ENCODE data around the gene GLRX.
A peak's percentile ranks its signal among the peaks of the same experiment; 100 is the strongest.

The GLRX gene

GRCh38 chr5:95826949-95827891, 4.7 kb upstream of the GLRX start:
- H3K4me1 ChIP-seq (ENCODE audit: control insufficient read depth, insufficient read depth, low read length) = peaks cover 3% of the 10 kb centered on the region
- no peaks in the 10 kb centered on the region for H3K36me3 ChIP-seq (ENCODE audit: control insufficient read depth, insufficient read depth, low read length)
- H3K4me3 ChIP-seq (ENCODE audit: low read length) = no peak overlapping the region
- WGBS (ENCODE audit: insufficient coverage, insufficient read length) = no CpG with 5 or more reads among the region's 10 CpGs
- no peak for DNase-seq (ENCODE audit: low read depth, low spot score)
- no peaks in the 10 kb centered on the region for H3K27me3 ChIP-seq (ENCODE audit: control insufficient read depth, insufficient read depth, low read length)
- H3K27ac ChIP-seq (ENCODE audit: low read length) = no peak overlapping the region
- H3K9me3 ChIP-seq (ENCODE audit: control insufficient read depth, insufficient read depth, low read length) = no peaks in the 10 kb centered on the region

GRCh38 chr5:95825495-95825894, 3.0 kb upstream of the GLRX start:
- Histone ChIP-seq H3K27me3 (ENCODE audit: control insufficient read depth, insufficient read depth, low read length) (no peaks in the 10 kb centered on the region), H3K4me3 (ENCODE audit: low read length) (no peak overlapping the region), H3K27ac (ENCODE audit: low read length) (no peak overlapping the region), H3K4me1 (ENCODE audit: control insufficient read depth, insufficient read depth, low read length) (peaks cover 3% of the 10 kb centered on the region), H3K36me3 (ENCODE audit: control insufficient read depth, insufficient read depth, low read length) (no peaks in the 10 kb centered on the region), H3K9me3 (ENCODE audit: control insufficient read depth, insufficient read depth, low read length) (no peaks in the 10 kb centered on the region)
- DNase-seq (ENCODE audit: low read depth, low spot score) = no peak
- no CpG with 5 or more reads among the region's 3 CpGs for WGBS (ENCODE audit: insufficient coverage, insufficient read length)

GRCh38 chr5:95824747-95825146, 2.2 kb upstream of the GLRX start:
- no peaks in the 10 kb centered on the region for H3K9me3 ChIP-seq (ENCODE audit: control insufficient read depth, insufficient read depth, low read length)
- peaks cover 3% of the 10 kb centered on the region for H3K4me1 ChIP-seq (ENCODE audit: control insufficient read depth, insufficient read depth, low read length)
- no peak for DNase-seq (ENCODE audit: low read depth, low spot score)
- no CpG with 5 or more reads among the region's 5 CpGs for WGBS (ENCODE audit: insufficient coverage, insufficient read length)
- no peaks in the 10 kb centered on the region for H3K27me3 ChIP-seq (ENCODE audit: control insufficient read depth, insufficient read depth, low read length)
- H3K4me3 ChIP-seq (ENCODE audit: low read length) = no peak overlapping the region
- no peak overlapping the region for H3K27ac ChIP-seq (ENCODE audit: low read length)
- H3K36me3 ChIP-seq (ENCODE audit: control insufficient read depth, insufficient read depth, low read length) = no peaks in the 10 kb centered on the region

- DNase-seq (ENCODE audit: low read depth, low spot score) = no peak
- no peak overlapping the region for H3K27ac ChIP-seq (ENCODE audit: low read length)
- no peak overlapping the region for H3K4me3 ChIP-seq (ENCODE audit: low read length)
- no peaks in the 10 kb centered on the region for H3K36me3 ChIP-seq (ENCODE audit: control insufficient read depth, insufficient read depth, low read length)
- H3K4me1 ChIP-seq (ENCODE audit: control insufficient read depth, insufficient read depth, low read length) = peaks cover 3% of the 10 kb centered on the region
- H3K27me3 ChIP-seq (ENCODE audit: control insufficient read depth, insufficient read depth, low read length) = no peaks in the 10 kb centered on the region
- no peaks in the 10 kb centered on the region for H3K9me3 ChIP-seq (ENCODE audit: control insufficient read depth, insufficient read depth, low read length)
- WGBS (ENCODE audit: insufficient coverage, insufficient read length) = no CpG with 5 or more reads among the region's 12 CpGs
These were observed 1.4 kb upstream of the GLRX start for GRCh38 chr5:95823738-95824609.

- H3K9me3 ChIP-seq (ENCODE audit: control insufficient read depth, insufficient read depth, low read length) = no peaks in the 10 kb centered on the region
- H3K36me3 ChIP-seq (ENCODE audit: control insufficient read depth, insufficient read depth, low read length) = no peaks in the 10 kb centered on the region
- WGBS (ENCODE audit: insufficient coverage, insufficient read length) = no CpG with 5 or more reads among the region's 7 CpGs
- DNase-seq (ENCODE audit: low read depth, low spot score) = no peak
- H3K27me3 ChIP-seq (ENCODE audit: control insufficient read depth, insufficient read depth, low read length) = no peaks in the 10 kb centered on the region
- H3K4me1 ChIP-seq (ENCODE audit: control insufficient read depth, insufficient read depth, low read length) = peaks cover 3% of the 10 kb centered on the region
- no peak overlapping the region for H3K27ac ChIP-seq (ENCODE audit: low read length)
- no peak overlapping the region for H3K4me3 ChIP-seq (ENCODE audit: low read length)
These were observed 752 bp upstream of the GLRX start for GRCh38 chr5:95823218-95823737.

- no peak overlapping the region for H3K27ac ChIP-seq (ENCODE audit: low read length)
- peak overlapping the region; percentile 63; the same call in 1 of the 2 replicates for H3K4me3 ChIP-seq (ENCODE audit: low read length)
- no peaks in the 10 kb centered on the region for H3K27me3 ChIP-seq (ENCODE audit: control insufficient read depth, insufficient read depth, low read length)
- H3K9me3 ChIP-seq (ENCODE audit: control insufficient read depth, insufficient read depth, low read length) = no peaks in the 10 kb centered on the region
- H3K4me1 ChIP-seq (ENCODE audit: control insufficient read depth, insufficient read depth, low read length) = peaks cover 3% of the 10 kb centered on the region
- no peak for DNase-seq (ENCODE audit: low read depth, low spot score)
- H3K36me3 ChIP-seq (ENCODE audit: control insufficient read depth, insufficient read depth, low read length) = no peaks in the 10 kb centered on the region
- WGBS (ENCODE audit: insufficient coverage, insufficient read length) = no CpG with 5 or more reads among the region's 19 CpGs
These were observed 434 bp downstream of the GLRX start for GRCh38 chr5:95822043-95822541.

GRCh38 chr5:95821110-95822021, 1.2 kb downstream of the GLRX start:
- peak overlapping the region; percentile 63; the same call in 1 of the 2 replicates for H3K4me3 ChIP-seq (ENCODE audit: low read length)
- no peaks in the 10 kb centered on the region for H3K27me3 ChIP-seq (ENCODE audit: control insufficient read depth, insufficient read depth, low read length)
- no peaks in the 10 kb centered on the region for H3K36me3 ChIP-seq (ENCODE audit: control insufficient read depth, insufficient read depth, low read length)
- H3K4me1 ChIP-seq (ENCODE audit: control insufficient read depth, insufficient read depth, low read length) = peaks cover 3% of the 10 kb centered on the region
- no peaks in the 10 kb centered on the region for H3K9me3 ChIP-seq (ENCODE audit: control insufficient read depth, insufficient read depth, low read length)
- no peak overlapping the region for H3K27ac ChIP-seq (ENCODE audit: low read length)
- WGBS (ENCODE audit: insufficient coverage, insufficient read length) = no CpG with 5 or more reads among the region's 9 CpGs
- no peak for DNase-seq (ENCODE audit: low read depth, low spot score)

GRCh38 chr5:95818181-95819147, 4.1 kb downstream of the GLRX start:
- no peaks in the 10 kb centered on the region for H3K9me3 ChIP-seq (ENCODE audit: control insufficient read depth, insufficient read depth, low read length)
- no peak overlapping the region for H3K27ac ChIP-seq (ENCODE audit: low read length)
- no peaks in the 10 kb centered on the region for H3K36me3 ChIP-seq (ENCODE audit: control insufficient read depth, insufficient read depth, low read length)
- H3K4me3 ChIP-seq (ENCODE audit: low read length) = no peak overlapping the region
- no peaks in the 10 kb centered on the region for H3K27me3 ChIP-seq (ENCODE audit: control insufficient read depth, insufficient read depth, low read length)
- 0 out of 2 replicates have a peak, but pooled peaks cover 2% of the 10 kb centered on the region for H3K4me1 ChIP-seq (ENCODE audit: control insufficient read depth, insufficient read depth, low read length)
- WGBS (ENCODE audit: insufficient coverage, insufficient read length) = no CpG with 5 or more reads among the region's 14 CpGs
- no peak for DNase-seq (ENCODE audit: low read depth, low spot score)

GRCh38 chr5:95817430-95817829, 5.1 kb downstream of the GLRX start:
- DNase-seq (ENCODE audit: low read depth, low spot score) = no peak
- WGBS (ENCODE audit: insufficient coverage, insufficient read length) = no CpG with 5 or more reads among the region's 12 CpGs
- Histone ChIP-seq H3K27ac (ENCODE audit: low read length) (no peak overlapping the region), H3K4me1 (ENCODE audit: control insufficient read depth, insufficient read depth, low read length) (no peaks in the 10 kb centered on the region), H3K4me3 (ENCODE audit: low read length) (no peak overlapping the region), H3K36me3 (ENCODE audit: control insufficient read depth, insufficient read depth, low read length) (no peaks in the 10 kb centered on the region), H3K9me3 (ENCODE audit: control insufficient read depth, insufficient read depth, low read length) (no peaks in the 10 kb centered on the region), H3K27me3 (ENCODE audit: control insufficient read depth, insufficient read depth, low read length) (no peaks in the 10 kb centered on the region)

All from iPS DF 6.9 (cell line).